HEK293T (cell line): ENCODE measurements around the gene RESF1.

Source experiments
- ARNT ChIP-seq: fragments of 450-650 bp; IDR thresholded peaks from 2 replicates; pipeline ENCODE4 v1.6.1; 2017; ENCODE audit warnings: mild to moderate bottlenecking
- BHLHE40 ChIP-seq: fragments of 450-650 bp; IDR thresholded peaks from 2 replicates; pipeline ENCODE4 v1.6.1; 2016; ENCODE audit warnings: mild to moderate bottlenecking, moderate library complexity, borderline replicate concordance
- FOXK2 ChIP-seq: fragments of 450-650 bp; IDR thresholded peaks from 2 replicates; pipeline ENCODE4 v1.6.1; 2016; ENCODE audit warnings: mild to moderate bottlenecking
- FOXM1 ChIP-seq: fragments of 450-650 bp; IDR thresholded peaks from 2 replicates; pipeline ENCODE4 v1.6.1; 2017; ENCODE audit warnings: mild to moderate bottlenecking, borderline replicate concordance
- HDGF ChIP-seq: fragments of 450-650 bp; IDR thresholded peaks from 2 replicates; pipeline ENCODE4 v1.6.1; 2017; ENCODE audit warnings: antibody characterized with exemption, borderline replicate concordance
- LEF1 ChIP-seq: fragments of 450-650 bp; IDR thresholded peaks from 2 replicates; pipeline ENCODE4 v1.6.1; 2017; ENCODE audit warnings: mild to moderate bottlenecking, borderline replicate concordance
- PKNOX1 ChIP-seq: fragments of 450-650 bp; IDR thresholded peaks from 2 replicates; pipeline ENCODE4 v1.6.1; 2016
- SP1 ChIP-seq: fragments of 450-650 bp; IDR thresholded peaks from 2 replicates; pipeline ENCODE4 v1.6.1; 2017
- TARDBP ChIP-seq: fragments of 450-650 bp; IDR thresholded peaks from 2 replicates; pipeline ENCODE4 v1.6.1; 2016
- ZNF384 ChIP-seq: fragments of 450-650 bp; IDR thresholded peaks from 2 replicates; pipeline ENCODE4 v1.6.1; 2016

GRCh38 chr12:31967539-31967938 is 8.3 kb downstream of the RESF1 start:
- TF ChIP-seq BHLHE40 = no peak
- no peak for TF ChIP-seq SP1
- no peak for TF ChIP-seq FOXK2
- TF ChIP-seq ZNF384 = no peak
- no peak for TF ChIP-seq ARNT
- TF ChIP-seq TARDBP = no peak
- no peak for TF ChIP-seq LEF1
- TF ChIP-seq PKNOX1 = no peak
- no peak for TF ChIP-seq FOXM1
- TF ChIP-seq HDGF = no peak
